CD4-positive, alpha-beta T cell treated with Interleukin-4 for 1 hour (primary cell): ENCODE data around the gene KXD1.
"Not testable (repeated sequence)": the region's sequence is repeated elsewhere in the genome, so short reads cannot be mapped to it uniquely, and the experiment has no call there.

ENCODE experiments used
- DNase-seq, 2 donors: peaks; one replicate each; pipeline ENCODE4 v3.0.0-alpha.2; 2020 to 2022

Gene KXD1, protein sequence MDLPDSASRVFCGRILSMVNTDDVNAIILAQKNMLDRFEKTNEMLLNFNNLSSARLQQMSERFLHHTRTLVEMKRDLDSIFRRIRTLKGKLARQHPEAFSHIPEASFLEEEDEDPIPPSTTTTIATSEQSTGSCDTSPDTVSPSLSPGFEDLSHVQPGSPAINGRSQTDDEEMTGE

DNA sequence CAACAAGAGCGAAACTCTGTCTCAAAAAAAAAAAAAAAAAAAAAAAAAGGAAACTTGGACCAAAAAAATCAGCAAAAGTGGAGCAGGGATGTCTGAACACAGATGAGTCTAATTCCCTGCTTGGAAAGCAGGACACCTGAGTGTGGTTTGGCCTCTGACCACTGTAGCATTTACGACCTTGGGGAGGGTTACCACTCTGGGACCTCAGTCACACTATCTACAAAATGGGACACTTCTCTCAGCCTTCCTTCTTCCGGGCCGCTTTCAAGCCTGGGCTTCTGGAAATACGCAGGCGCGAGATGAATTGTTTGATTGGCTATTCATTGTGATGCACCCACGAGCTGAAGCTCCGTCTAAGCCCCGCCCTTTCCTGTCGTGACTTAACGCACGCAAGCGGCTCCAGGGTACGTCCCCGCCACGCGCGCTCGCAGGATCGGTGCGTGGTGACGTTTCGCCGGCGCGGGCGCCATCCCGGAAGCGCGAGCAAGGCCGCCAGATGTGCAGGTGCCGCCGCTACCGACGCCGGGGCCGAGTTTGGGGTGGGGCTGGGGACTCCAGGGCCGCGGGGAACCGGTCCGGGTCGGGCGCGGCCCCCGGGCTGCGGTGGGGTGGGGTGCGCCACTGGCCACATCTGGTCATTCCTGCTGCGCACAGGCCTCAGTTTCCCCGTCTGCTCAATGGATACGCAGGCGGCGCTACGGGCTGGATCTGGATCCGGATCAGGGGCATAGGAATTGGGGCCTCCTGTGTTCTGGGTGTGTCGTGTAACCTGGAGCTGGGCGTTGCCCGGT, at the start of gene KXD1:
TSS of gene KXD1 (plus strand) at position 460 of the 791 bp plus-strand sequence. CDS start 4,187 bp downstream, outside the sequence.
- peak; percentile 99 for DNase-seq

DNA sequence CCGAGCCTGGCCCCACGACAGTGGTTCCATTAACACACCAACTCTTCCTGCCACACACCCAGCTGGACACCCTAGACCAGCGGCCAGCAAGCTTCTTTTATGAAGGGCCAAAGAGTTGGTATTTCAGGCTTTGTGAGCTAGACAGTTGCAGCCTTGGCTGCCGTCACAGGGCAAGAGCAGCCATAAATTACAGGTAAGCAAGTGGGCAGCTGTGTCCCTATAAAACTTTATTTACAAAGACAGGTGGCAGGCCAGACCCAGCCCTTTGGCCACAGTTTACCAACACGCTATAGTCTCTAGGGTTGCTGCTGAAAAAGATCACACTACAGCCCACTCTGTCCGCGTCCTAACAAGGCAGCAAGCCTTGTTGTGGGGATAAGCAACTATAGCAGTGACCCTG, 49.1 kb upstream of the KXD1 start:
- no peak for DNase-seq

DNA sequence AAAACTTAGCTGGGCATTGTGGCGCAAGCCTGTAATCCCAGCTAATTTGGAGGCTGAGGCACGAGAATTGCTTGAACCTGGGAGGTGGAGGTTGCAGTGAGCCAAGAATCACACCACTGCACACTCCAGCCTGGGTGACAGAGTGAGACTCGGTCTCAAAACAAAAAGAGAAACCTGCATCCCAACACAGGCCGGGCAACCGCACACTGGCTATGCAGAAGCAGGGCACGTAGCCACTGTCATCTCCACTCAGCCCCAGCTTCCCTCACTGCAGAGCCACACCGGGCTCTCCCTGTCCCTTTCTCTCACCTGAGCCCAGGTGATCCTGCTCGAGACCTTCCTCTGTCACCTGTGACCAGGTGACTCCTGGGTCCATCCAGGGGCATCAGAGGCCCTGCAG, 47.5 kb upstream of the KXD1 start:
- DNase-seq: no peak

DNA sequence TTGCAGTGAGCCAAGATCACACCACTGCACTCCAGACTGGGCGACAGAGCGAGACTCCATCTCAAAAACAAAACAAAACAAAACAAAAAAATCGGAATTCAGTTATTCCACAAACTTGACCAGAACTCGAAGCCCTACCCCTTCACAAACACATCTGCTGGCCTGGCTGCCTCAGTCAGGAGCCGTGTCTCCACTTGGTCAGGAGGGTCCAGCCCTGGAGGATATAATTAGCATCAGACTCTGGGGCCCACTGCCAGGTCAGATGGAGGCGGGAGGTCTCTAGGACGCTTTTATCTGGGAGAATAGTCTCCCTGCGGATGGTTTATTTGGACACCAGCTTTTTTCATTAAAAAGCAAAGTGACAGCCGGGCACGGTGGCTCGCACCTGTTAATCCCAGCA, 43.8 kb upstream of the KXD1 start:
- DNase-seq: no peak

DNA sequence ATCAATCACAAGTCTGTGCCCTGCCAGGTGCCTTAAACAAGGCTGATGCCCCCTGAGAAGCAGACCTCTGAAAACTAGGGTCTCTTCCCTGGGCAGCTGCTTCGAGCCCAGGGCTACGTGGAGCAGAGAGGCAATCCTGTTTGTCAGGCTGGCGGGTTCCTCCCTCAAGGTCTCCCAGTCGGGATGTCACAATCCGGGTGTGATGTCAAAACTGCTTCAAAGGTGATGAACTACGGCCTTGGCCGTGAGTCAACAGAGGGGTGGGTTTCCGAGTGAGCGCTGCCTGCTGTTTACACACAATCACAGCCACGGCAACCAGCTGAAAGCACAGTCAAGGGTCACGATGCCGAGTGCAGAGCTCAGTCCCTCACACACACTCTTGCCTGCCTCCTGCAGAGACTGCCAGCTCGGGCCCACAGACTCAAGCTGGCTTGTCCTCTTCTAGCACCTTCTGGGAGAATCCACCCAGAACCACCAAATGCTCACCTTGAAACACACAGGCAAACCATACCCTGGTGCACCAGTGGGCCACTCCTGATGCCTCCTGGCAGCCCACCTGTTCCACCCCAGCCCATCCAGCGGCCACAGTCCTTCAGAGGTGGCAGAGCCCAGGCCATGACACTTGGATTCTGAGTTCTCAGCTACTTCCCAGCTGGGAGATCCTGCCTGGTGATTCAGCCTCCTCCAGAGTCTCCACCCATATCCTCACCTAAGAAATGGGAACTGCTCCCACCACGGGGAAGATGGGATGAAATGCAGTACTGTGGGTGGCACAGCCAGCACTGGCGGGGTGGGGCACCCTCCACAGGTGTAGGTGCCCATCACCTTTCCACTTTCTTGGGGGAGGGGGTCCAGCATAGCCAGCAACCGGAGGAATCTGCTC, 42.6 kb upstream of the KXD1 start:
- DNase-seq: peak; percentile 41 to 83

DNA sequence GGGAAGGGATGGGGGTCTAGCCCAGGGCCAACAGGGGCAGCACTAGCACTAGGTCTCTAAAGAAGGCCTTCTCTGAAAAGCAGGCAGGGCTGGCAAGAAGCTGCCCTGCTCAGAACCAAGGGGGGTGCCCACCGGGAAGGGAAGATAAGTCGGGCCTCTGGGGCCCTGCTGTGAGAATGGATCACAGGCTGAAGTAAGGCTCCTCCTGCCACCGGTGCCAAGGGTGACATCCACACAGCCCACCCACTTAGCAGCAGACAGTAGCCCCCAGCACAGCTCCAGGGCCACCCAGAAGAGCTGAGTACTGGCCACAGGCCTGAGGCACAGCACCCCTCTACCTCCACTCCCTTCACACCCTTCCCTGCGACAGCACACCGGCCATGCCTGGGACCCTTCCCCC, 41.7 kb upstream of the KXD1 start:
- no peak for DNase-seq

DNA sequence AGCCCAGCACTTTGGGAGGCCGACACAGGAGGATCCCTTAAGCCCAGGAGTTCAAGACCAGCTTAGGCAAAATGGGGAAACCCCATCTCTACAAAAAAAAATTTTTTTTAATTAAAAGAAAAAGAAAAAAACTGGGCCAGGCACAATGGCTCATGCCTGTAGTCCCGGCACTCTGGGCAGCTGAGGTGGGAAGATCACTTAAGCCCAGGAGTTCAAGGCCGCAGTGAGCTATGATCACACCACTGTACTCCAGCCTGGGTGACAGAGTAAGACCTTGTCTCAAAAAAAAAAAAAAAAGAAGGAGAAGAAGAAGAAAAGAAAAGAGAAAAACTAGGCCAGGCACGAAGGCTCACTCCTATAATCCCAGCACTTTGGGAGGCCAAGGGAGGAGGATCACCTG, 40.1 kb upstream of the KXD1 start:
- DNase-seq: no peak

DNA sequence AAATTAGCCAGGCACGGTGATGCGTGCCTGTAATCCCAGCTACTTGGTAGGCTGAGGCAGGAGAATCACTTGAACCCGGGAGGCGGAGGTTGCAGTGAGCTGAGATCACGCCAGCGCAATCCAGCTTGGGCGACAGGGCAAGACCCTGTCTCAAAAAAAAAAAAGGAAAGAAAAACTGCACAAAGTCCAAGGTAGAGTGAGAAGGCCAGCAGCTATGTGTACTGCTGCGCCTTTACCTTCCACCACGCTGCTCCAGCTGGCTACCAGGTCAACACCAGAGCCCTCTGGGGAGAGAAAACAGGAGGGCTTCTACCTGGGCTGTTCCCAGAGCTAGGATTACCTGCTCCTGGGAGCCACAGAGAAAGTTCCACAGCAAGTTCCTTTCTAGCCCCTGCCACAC, 39.0 kb upstream of the KXD1 start:
- no peak for DNase-seq

DNA sequence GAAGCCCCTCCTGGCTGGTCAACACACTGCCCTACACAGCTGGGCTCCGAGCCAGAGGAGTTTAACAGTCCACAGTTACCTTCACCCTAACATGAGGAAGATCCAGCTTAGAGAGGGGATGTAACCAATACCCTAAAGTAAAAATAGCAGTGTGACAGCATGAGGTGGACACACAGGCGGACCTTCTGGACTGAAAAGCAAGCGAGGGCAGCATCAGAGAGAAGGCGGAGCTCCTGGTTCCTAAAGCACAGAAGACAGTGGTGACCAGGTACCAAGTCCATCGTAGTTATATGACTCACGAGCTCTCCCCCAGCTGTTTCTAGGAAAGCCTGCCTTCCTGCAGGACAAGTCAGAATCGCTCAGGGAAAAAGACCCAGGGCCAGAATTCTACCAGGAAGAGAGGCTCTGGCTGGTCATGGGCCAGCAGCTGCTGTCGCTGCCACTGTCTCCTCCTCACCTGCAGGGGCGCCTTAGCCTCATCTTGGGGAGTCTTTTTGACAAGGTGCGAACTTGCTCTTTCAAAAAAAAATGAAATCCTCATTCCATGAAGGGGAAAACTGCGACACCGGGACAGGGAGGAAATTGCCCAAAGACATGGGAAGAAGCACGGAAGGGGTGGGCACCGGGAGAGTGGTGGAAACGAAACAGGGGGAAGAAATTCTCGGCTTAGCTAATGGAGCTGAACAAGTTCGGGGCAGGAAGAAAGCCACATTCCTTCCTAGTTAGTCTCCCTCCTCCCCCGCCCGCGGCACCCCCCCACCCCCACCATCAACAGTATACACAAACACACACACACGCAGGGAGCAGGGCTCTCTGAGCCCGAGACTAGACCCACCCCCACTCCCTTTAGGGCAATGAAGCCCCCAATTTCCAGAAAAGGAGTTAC, 37.5 kb upstream of the KXD1 start:
- peak; percentile 72 for DNase-seq

DNA sequence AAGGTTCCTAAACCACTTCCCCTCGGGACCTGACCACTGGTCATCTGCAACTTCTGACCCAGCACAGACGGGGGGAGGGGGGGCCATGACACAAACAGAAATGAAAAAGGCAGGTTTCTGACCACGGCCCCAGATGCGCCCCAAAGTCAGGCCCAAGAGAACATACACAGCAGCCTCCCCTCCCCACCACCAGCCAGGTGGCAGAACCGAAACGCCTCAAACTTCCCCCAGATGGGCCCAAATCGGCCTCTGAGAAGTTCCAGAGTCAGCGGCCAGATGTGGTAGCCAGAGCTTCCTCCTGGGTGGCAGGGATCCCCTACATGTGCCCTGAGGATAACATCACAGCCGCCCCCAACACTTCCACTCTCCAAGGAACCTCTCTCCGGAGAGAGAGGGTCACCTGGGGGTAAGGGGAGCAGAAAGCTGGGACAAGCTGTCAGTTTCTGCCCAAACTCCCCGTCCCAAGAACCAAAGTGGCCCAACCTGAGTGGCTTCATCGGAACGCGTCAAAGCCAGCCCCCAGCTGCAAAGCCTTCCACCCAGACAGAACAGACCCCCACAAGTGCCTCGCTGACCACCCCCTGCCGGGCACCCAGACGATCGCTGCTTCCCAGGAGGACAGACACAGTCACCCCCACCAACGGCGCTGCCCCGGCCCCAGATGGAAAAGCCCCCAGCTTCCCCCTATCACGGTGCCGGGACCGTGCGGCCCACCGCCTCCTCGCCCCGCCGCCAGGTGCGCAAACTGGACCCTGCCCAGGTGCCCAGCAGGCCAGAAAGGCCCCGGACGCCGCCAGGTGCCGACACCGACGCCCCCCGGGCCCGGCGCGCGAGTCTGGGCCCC, 36.6 kb upstream of the KXD1 start:
- peak in 1 of 2 donors; percentile 58 for DNase-seq

DNA sequence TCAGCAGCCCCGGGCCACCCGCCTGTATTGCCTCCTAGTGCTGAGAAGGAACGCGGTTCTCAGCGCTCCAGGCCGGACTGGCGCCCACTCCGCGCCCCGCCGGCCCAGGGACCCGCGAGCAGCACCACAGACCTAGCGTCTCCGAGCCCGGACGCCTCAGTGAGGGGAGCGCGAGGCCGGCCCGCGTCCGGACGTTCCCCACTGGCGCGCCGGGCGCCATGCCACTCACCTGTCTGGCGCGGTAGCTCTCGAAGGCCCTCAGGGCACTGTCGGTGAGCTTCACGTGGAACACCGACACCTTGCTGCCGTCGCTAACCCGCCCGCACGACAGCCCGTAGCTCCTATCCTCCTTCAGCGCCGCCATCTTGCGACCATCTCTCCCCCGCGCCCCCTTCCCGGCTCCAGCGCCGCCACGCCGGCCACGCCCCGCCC, 36.0 kb upstream of the KXD1 start, which contains the start of gene ELL:
TSS of gene ELL (minus strand) at position 379 of the 432 bp plus-strand sequence. CDS start at position 364, 15 bp downstream.
- no peak for DNase-seq

DNA sequence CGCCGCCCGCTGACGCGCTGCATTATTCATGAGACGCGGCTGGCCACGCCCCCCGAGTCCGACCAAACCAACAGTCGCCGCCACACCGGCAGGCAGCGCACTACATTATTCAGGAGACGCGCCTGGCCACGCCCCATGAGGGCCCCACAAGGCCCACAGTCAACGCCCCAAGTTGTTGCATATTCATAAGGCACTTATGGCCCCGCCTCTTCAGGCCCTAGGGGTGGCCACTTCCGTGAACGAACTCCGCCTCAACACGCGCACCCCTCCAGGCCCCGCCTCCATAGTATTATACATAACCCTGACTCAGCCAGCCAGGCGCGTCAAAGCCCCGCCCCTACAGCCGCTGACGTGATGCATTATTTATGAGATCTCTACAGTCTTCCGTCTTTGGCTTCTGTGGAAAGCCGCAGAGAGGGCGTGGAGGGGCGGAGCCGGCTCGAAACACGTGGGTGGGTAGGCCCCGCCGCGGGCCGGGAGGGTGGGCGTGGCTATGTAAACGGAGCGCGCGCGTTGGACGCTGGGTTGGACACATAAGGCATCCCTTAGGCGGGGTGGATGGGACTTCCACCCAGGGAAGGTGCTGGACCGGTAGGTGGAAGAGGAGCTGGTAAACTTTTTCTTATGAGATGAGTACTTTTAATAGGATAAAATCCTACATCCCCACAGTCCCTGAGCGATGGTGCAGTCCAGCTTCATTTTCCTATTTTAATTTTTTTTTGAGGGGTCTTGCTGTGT, 35.4 kb upstream of the KXD1 start:
- DNase-seq: peak; percentile 100

DNA sequence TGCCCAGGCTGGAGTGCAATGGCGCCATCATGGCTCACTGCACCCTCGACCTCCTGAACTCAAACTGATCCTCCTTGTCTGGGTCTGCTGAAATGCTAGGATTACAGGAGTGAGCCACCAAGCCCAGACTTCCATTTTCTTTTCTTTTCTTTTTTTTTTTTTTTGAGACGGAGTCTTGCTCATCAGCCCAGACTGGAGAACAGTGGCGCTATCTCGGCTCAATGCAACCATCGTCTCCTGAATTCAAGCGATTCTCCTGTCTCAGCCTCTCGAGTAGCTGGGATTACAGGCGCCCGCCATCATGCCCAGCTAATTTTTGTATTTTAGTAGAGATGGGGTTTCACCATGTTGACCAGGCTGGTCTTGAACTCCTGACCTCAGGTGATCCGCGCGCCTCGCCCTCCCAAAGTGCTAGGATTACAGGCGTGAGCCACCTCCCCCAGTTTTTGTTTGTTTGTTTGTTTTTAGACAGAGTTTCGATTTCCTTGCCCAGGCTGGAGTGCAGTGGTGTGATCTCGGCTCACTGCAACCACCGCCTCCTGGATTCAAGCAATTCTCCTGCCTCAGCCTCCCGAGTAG, 34.7 kb upstream of the KXD1 start:
- DNase-seq: not testable (repeated sequence)

DNA sequence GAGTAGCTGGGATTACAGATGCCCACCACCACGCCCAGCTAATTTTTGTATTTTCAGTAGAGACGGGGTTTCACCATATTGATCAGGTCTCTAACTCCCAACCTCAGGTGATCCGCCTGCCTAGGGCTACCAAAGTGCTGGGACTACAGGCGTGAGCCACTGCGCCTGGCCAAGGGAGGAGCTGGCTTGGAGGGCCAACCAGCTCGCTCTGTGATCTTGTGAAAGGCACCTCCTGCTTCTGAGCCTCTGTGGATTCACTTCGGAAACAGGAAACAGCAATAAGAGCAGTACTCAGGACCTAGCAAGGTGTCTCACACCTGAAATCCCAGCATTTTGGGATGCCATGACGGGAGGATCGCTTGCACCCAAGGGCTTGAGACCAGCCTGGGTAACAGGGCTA, 33.8 kb upstream of the KXD1 start:
- no peak for DNase-seq

DNA sequence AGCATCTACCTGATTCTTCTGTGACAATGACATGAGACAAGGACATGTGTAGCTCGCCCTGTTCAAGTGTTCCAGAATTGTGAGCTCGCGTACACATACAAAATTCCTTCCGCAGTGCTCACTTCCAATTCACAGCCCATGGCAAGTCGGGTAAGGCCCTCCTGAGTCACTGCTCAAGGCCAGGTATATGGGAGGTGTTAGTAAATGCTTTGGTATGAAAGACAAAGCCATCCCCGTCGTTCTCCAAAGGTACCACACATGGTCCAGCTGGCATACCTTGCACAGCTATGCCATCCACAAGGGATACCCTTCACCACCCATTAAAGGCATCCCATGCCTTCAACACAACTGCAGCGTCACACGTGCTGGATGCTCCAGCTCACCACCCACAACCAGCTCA, 31.4 kb upstream of the KXD1 start:
- no peak for DNase-seq

DNA sequence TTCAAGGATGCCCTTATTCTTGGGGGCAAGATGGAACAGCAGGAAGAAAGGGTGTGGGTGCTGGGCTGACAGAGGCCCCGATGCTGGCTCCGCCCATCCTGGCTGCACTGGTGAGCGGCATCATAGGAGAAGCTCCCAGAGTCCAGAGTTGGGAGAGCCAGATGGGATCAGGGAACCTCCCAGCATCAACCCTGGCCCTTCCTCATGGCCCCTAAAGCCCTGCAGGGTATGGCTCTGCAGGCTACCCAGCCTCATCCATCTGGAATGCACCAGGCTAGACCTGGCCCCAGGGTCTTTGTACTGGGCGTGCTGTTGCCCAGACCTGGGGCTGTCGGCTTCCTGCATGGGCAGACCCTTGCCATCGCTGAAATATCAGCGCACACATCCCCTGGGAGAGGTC, 27.9 kb upstream of the KXD1 start:
- DNase-seq: no peak

DNA sequence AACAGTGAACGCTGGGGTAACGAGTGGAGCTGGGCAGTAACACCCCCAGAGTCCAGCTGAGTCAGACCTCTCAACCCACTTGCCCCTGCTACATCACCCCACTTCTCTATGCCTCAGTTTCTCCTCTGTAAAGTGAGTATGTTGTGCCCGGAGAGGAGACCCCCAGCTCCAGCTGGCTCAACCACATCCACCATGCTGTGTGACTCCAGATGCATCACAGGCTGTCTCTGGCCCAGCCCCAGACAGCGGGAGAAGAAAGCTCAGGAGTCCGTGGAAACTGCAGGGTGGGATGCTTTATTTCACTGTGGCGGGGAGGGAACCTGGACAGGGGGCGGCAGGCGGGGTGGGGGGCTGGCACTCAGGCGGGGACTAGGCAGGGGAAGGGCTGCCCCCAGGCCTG, 26.2 kb upstream of the KXD1 start:
- DNase-seq: no peak

DNA sequence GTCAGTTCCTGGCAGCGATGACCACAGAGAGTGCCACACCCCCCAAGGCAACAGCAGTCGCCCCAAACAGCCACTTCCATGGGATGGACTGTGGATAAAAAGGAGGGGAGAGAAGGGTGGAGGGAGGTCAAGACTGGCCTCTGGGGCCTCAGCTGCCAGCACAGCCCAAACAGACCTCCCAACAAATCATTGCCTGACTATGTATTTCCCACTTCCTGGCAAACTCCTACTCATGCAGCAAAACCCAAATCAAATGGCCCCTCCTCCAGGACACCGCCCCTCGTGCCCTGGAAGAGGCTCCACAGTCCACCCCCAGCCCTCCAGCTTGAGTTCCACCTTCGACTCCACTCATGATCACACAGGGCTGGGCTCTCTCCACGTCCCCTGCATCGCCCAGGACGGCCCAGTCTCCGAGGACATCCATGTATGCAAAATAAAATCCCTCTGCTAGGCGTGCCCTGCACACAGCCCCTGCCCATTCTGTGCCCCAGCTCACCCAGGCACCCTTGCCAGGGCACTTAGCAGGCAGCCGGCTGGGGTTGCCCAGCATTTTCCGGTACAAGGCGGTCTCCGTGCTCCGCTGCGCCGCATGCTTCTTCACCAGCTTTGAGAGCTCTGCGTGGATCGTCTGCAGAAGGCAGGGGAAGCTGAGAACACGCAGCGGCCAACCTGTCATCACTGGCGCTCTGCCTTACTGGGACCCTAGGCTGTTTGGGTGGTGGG, 25.3 kb upstream of the KXD1 start:
- DNase-seq: no peak

DNA sequence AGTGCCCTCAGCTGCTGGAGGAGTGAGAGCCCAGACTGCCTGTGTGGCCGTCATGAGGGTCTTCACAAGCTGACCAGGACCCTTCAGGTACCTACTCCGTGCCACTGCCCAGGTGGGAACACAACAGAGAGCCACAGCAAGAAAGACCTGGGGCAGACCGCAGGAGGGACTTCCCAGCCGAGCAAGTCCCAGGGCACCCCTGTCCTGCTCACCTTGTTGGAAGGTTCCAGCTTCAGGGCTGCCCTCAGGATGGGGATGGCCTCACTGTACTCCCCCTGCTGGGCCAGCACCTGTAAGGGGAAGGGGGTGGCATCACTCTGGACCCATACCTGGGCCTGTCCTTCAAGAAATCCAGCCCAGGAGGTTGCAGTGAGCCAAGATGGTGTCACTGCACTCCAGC, 24.6 kb upstream of the KXD1 start:
- DNase-seq: no peak

DNA sequence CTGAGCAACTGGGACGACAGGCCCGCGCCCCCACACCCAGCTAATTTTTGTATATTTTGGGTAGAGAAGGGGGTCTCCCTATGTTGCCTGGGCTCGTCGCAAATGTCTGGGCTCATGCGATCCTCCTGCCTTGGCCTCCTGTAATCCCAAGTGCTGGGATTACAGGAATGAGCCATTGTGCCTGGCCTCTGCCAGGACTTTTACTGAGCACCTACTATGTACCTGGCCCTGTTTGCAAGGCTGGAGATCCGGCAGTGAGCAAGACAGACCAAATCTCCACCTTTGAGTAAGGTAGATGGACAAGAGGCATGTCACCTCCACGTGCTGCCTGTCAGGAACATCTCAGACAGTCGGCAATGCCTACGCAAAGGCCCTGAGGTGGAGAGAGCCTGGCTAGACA, 21.2 kb upstream of the KXD1 start:
- DNase-seq: no peak
